PC-9 (cell line): ENCODE results near the gene PIGR. TPM values are rescaled to one million over a fixed set of nuclear protein-coding genes. Genes with fewer than 3 reads are reported as not detected.

Experiments
- BruUV-seq: library from RNA; stranded (reverse); fragments of 400-500 nt; replicated peaks from 2 replicates; lab custom pipeline; 2021; lab: Mats Ljungman, UMichigan
- CTCF ChIA-PET: fragments of 300-600 bp; sonication (Branson Sonifier 250); formaldehyde crosslinking; loops from one replicate; lab custom pipeline; 2022; ENCODE audit warnings: antibody characterized with exemption; lab: Charles Lee
- POLR2A ChIA-PET: fragments of 300-600 bp; sonication (Branson Sonifier 250); formaldehyde crosslinking; loops from one replicate; lab custom pipeline; 2022; ENCODE audit warnings: antibody characterized with exemption; ENCODE audit not compliant: unreplicated experiment; lab: Charles Lee
- DNase-seq, 2 experiments: peaks; one replicate each; pipeline versions ENCODE4 v3.0.0 to v3.0.0-alpha.2; 2015 to 2022; ENCODE audit warnings: mixed read lengths in 1 of 2
- H2AFZ ChIP-seq: fragments of 200-600 bp; sonication (generic); 2 replicates; pipeline ENCODE4 v1.8.1; 2017; ENCODE audit warnings: antibody characterized with exemption
- H3F3A ChIP-seq: fragments of 200-600 bp; sonication (generic); 2 replicates; pipeline ENCODE4 v1.8.1; 2017; ENCODE audit warnings: antibody characterized with exemption, mild to moderate bottlenecking, low read depth; ENCODE audit not compliant: insufficient read depth
- H3K27ac ChIP-seq: fragments of 200-600 bp; sonication (generic); 2 replicates; pipeline ENCODE4 v1.6.1; 2016; ENCODE audit warnings: mixed run types
- H3K27me3 ChIP-seq: fragments of 200-600 bp; sonication (generic); 2 replicates; pipeline ENCODE4 v1.6.1; 2016; ENCODE audit warnings: low read depth, mixed run types; ENCODE audit not compliant: insufficient read depth
- H3K36me3 ChIP-seq: fragments of 200-600 bp; sonication (generic); 2 replicates; pipeline ENCODE4 v1.6.1; 2016; ENCODE audit warnings: low read depth, mixed run types
- H3K4me1 ChIP-seq: fragments of 200-600 bp; sonication (generic); replicated peaks from 2 replicates; pipeline ENCODE4 v1.6.1; 2016; ENCODE audit warnings: mixed run types; ENCODE audit not compliant: insufficient read depth
- H3K4me2 ChIP-seq: fragments of 200-600 bp; sonication (generic); 2 replicates; pipeline ENCODE4 v1.6.1; 2017; ENCODE audit warnings: mixed run types
- H3K4me3 ChIP-seq: fragments of 200-600 bp; sonication (generic); 2 replicates; pipeline ENCODE4 v1.6.1; 2016; ENCODE audit warnings: mixed run types
- H3K79me2 ChIP-seq: fragments of 200-600 bp; sonication (generic); 2 replicates; pipeline ENCODE4 v1.6.1; 2017; ENCODE audit warnings: low read depth, mixed run types
- H3K9me2 ChIP-seq: fragments of 200-600 bp; sonication (generic); 2 replicates; pipeline ENCODE4 v1.8.1; 2017; ENCODE audit warnings: mild to moderate bottlenecking; ENCODE audit not compliant: insufficient read depth
- H3K9me3 ChIP-seq: fragments of 200-600 bp; sonication (generic); 2 replicates; pipeline ENCODE4 v1.8.1; 2016; ENCODE audit warnings: low read depth; ENCODE audit not compliant: insufficient read depth
- H4K20me1 ChIP-seq: fragments of 200-600 bp; sonication (generic); 2 replicates; pipeline ENCODE4 v1.8.1; 2017; ENCODE audit not compliant: insufficient read depth
- CTCF ChIP-seq: fragments of 200-600 bp; sonication (generic); conservative IDR thresholded peaks from 2 replicates; pipeline ENCODE4 v1.6.1; 2017; ENCODE audit warnings: mixed run types, antibody characterized with exemption, mild to moderate bottlenecking, moderate library complexity
- EZH2 ChIP-seq: fragments of 200-600 bp; sonication (generic); IDR thresholded peaks from 2 replicates; pipeline ENCODE4 v1.8.0; 2017; ENCODE audit warnings: antibody characterized with exemption, low read depth
- intact Hi-C: fragments of 100-400 bp; cut with micrococcal nuclease; formaldehyde crosslinking; loops from one replicate; pipeline ENCODE4 v1.10.0; 2022; ENCODE audit not compliant: unreplicated experiment
- total RNA-seq: library from RNA; stranded (reverse); gene quantifications from 2 replicates; pipeline ENCODE4 v1.2.3, GENCODE V29; 2021

PIGR gene
- total RNA-seq, 1 experiment from 2014 or later: not detected

GRCh38 chr1:206898089-206898914 lies 48.0 kb downstream of the PIGR start:
- H3K27ac ChIP-seq: no peak overlapping the region; the same call in 1 of the 2 replicates
- H3K9me3 ChIP-seq: no peaks in the 10 kb centered on the region
- no peaks in the 10 kb centered on the region for H3K79me2 ChIP-seq
- peaks cover 37% of the 10 kb centered on the region for H3K4me1 ChIP-seq
- H3K4me3 ChIP-seq: no peak overlapping the region; the same call in 1 of the 2 replicates
- no peaks in the 10 kb centered on the region for H3K36me3 ChIP-seq
- intact Hi-C loops: no loop called here
- TF ChIP-seq EZH2: no peak
- no peak for TF ChIP-seq CTCF
- TSS peak; percentile 68 for BruUV-seq
- H4K20me1 ChIP-seq: no peaks in the 10 kb centered on the region
- no peaks in the 10 kb centered on the region for H3K9me2 ChIP-seq
- H3K4me2 ChIP-seq: peak overlapping the region; percentile 63
- CTCF ChIA-PET: interaction anchor here (0.7 kb wide), 1 partner anchor 424 kb away, joined by 21 read pairs; no protein-coding TSS in a partner anchor
- no peaks in the 10 kb centered on the region for H3K27me3 ChIP-seq
- DNase-seq: peak; percentile 33 to 47
- peaks cover 15% of the 10 kb centered on the region; the same call in 1 of the 2 replicates for H3F3A ChIP-seq
- POLR2A ChIA-PET: no interaction called here
- no peak overlapping the region for H2AFZ ChIP-seq

- ChIA-PET POLR2A (no interaction called here), CTCF (no interaction called here)
- no peak for DNase-seq
- Histone ChIP-seq H3K9me2 (no peaks in the 10 kb centered on the region), H3K9me3 (no peaks in the 10 kb centered on the region), H4K20me1 (no peaks in the 10 kb centered on the region), H3K4me1 (peaks cover 37% of the 10 kb centered on the region), H2AFZ (no peak within 1 kb of the TSS), H3K27ac (no peak within 1 kb of the TSS), H3F3A (peaks cover 15% of the 10 kb centered on the region; the same call in 1 of the 2 replicates), H3K36me3 (no peaks in the 10 kb centered on the region), H3K79me2 (no peaks in the 10 kb centered on the region), H3K27me3 (no peaks in the 10 kb centered on the region), H3K4me2 (peak within 1 kb of the TSS; percentile 63), H3K4me3 (no peak within 1 kb of the TSS; the same call in 1 of the 2 replicates)
- BruUV-seq: no TSS peak
- no peak for TF ChIP-seq CTCF
- no peak for TF ChIP-seq EZH2
- intact Hi-C loops: no loop called here
These were observed 49.1 kb downstream of the PIGR start, which contains the start of gene IL24 for GRCh38 chr1:206897175-206897574. IL24 (plus strand) TSS chr1:206897443; CDS start chr1:206897833, 390 bp downstream.

GRCh38 chr1:206896261-206896660 lies 50.0 kb downstream of the PIGR start:
- H3K9me3 ChIP-seq: no peaks in the 10 kb centered on the region
- H4K20me1 ChIP-seq: no peaks in the 10 kb centered on the region
- H3K4me1 ChIP-seq: peaks cover 37% of the 10 kb centered on the region
- H3K79me2 ChIP-seq: no peaks in the 10 kb centered on the region
- no peaks in the 10 kb centered on the region for H3K36me3 ChIP-seq
- DNase-seq: no peak
- CTCF ChIA-PET: interaction anchor here (0.5 kb wide), 1 partner anchor 13 kb away, joined by 10 read pairs; no protein-coding TSS in a partner anchor
- no peak overlapping the region for H2AFZ ChIP-seq
- H3K9me2 ChIP-seq: no peaks in the 10 kb centered on the region
- POLR2A ChIA-PET: no interaction called here
- intact Hi-C loops: no loop called here
- TF ChIP-seq CTCF (no peak), EZH2 (no peak)
- no peak overlapping the region for H3K4me3 ChIP-seq
- peaks cover 15% of the 10 kb centered on the region; the same call in 1 of the 2 replicates for H3F3A ChIP-seq
- no peak overlapping the region for H3K27ac ChIP-seq
- BruUV-seq: no TSS peak
- no peaks in the 10 kb centered on the region for H3K27me3 ChIP-seq
- H3K4me2 ChIP-seq: peak overlapping the region; percentile 56; the same call in 1 of the 2 replicates
